Panc1 (cell line): Measurements from ENCODE around the gene C1S. TPM values are rescaled to one million over a fixed set of nuclear protein-coding genes. Genes with fewer than 3 reads are reported as not detected.

ENCODE experiments used
- ATAC-seq: fragments of 200-7000 bp; cut with Tn5 transposase; 2 replicates; pipeline ENCODE4 v1.9.1; 2020; ENCODE audit warnings: mild to moderate bottlenecking, moderate library complexity
- BruUV-seq: library from RNA; stranded (reverse); fragments of 400-500 nt; replicated peaks from 2 replicates; lab custom pipeline; 2021; lab: Mats Ljungman, UMichigan
- CTCF ChIA-PET: fragments of 300-600 bp; sonication (Branson Sonifier 250); formaldehyde crosslinking; loops from one replicate; lab custom pipeline; 2022; ENCODE audit warnings: antibody characterized with exemption; lab: Charles Lee
- POLR2A ChIA-PET: fragments of 300-600 bp; sonication (Branson Sonifier 250); formaldehyde crosslinking; loops from one replicate; lab custom pipeline; 2022; ENCODE audit warnings: antibody characterized with exemption; lab: Charles Lee
- DNase-seq: peaks from one replicate; pipeline ENCODE4 v3.0.0-alpha.2; 2010; ENCODE audit warnings: low read depth, low spot score
- H3K27ac ChIP-seq: 2 replicates; pipeline ENCODE4 v1.5.1; 2011; ENCODE audit warnings: mild to moderate bottlenecking, low read length, inconsistent platforms
- H3K27me3 ChIP-seq: fragments of 200-500 bp; sonication (Bioruptor generic); 2 replicates; pipeline ENCODE4 v1.6.0; 2014; ENCODE audit warnings: low read length, inconsistent platforms; ENCODE audit not compliant: control insufficient read depth, insufficient read depth
- H3K36me3 ChIP-seq: fragments of 200-500 bp; sonication (Bioruptor generic); 2 replicates; pipeline ENCODE4 v1.5.1; 2014; ENCODE audit warnings: inconsistent platforms, mild to moderate bottlenecking, low read length, moderate library complexity; ENCODE audit not compliant: control insufficient read depth, insufficient read depth
- H3K4me1 ChIP-seq: 2 replicates; pipeline ENCODE4 v1.5.1; 2011; ENCODE audit warnings: inconsistent platforms, mild to moderate bottlenecking, low read length, moderate library complexity; ENCODE audit not compliant: control insufficient read depth, insufficient read depth
- H3K4me3 ChIP-seq, 2 experiments: 2 replicates each; pipeline ENCODE4 v1.5.1; 2011 to 2012; ENCODE audit warnings: low read depth in 2 of 2, low read length in 2 of 2, mild to moderate bottlenecking in 2 of 2, inconsistent platforms in 1 of 2, moderate library complexity in 1 of 2
- H3K9me3 ChIP-seq: fragments of 200-500 bp; sonication (Bioruptor generic); 2 replicates; pipeline ENCODE4 v1.5.1; 2014; ENCODE audit warnings: low read depth, mild to moderate bottlenecking, inconsistent platforms, low read length, moderate library complexity; ENCODE audit not compliant: control insufficient read depth, insufficient read depth
- POLR2AphosphoS5 ChIP-seq: IDR thresholded peaks from 2 replicates; pipeline ENCODE4 v1.6.1; 2012; ENCODE audit warnings: mild to moderate bottlenecking, low read depth, low read length, moderate library complexity
- SIN3A ChIP-seq: IDR thresholded peaks from 2 replicates; pipeline ENCODE4 v1.6.1; 2012; ENCODE audit warnings: low read depth, mild to moderate bottlenecking, low read length, moderate library complexity, borderline replicate concordance; ENCODE audit not compliant: insufficient read depth
- TCF7L2 ChIP-seq: IDR thresholded peaks from 2 replicates; pipeline ENCODE4 v1.6.1; 2011; ENCODE audit warnings: mild to moderate bottlenecking, low read depth, low read length, inconsistent platforms
- in situ Hi-C: cut with HindIII; loops from 2 replicates; pipeline ENCODE4 v1.10.0; 2016; ENCODE audit warnings: low sequenced_read_pairs, low pct_unique_long_range_greater_than_20kb
- intact Hi-C: fragments of 100-400 bp; cut with micrococcal nuclease; formaldehyde crosslinking; loops from one replicate; pipeline ENCODE4 v1.10.0; 2022; ENCODE audit not compliant: unreplicated experiment
- total RNA-seq: library from RNA; stranded (reverse); gene quantifications from one replicate; pipeline ENCODE4 v1.2.1, GENCODE V29; 2021; ENCODE audit not compliant: unreplicated experiment
- TF ChIP-seq, protein P1 (sequence below): fragments of 450-650 bp; IDR thresholded peaks from 2 replicates; pipeline ENCODE4 v1.5.1; 2017; ENCODE audit warnings: mild to moderate bottlenecking
- TF ChIP-seq, protein P2 (sequence below), 2 experiments: IDR thresholded peaks; 2 replicates each; pipeline ENCODE4 v1.6.1; 2011 to 2012; ENCODE audit warnings: low read depth in 2 of 2, control low read depth in 1 of 2, low read length in 1 of 2, mild to moderate bottlenecking in 1 of 2, moderate library complexity in 1 of 2; ENCODE audit not compliant: insufficient read depth in 1 of 2

C1S gene
- total RNA-seq, 1 experiment from 2014 or later: 1.8 TPM

GRCh38 chr12:7117670-7118069 is 57.2 kb downstream of the C1S start:
- no peaks in the 10 kb centered on the region for H3K27me3 ChIP-seq
- no peaks in the 10 kb centered on the region for H3K9me3 ChIP-seq
- intact Hi-C loops: loop anchor here (10.0 kb wide), 1 partner anchor 173 kb away; the partner anchor contains the start of genes C12orf57 and RNU7-1
- ChIA-PET CTCF (no interaction called here), POLR2A (no interaction called here)
- H3K27ac ChIP-seq: no peak overlapping the region
- no peak for TF ChIP-seq SIN3A
- TF ChIP-seq TCF7L2: no peak
- no peak for TF ChIP-seq POLR2AphosphoS5
- TF ChIP-seq, protein P1, sequence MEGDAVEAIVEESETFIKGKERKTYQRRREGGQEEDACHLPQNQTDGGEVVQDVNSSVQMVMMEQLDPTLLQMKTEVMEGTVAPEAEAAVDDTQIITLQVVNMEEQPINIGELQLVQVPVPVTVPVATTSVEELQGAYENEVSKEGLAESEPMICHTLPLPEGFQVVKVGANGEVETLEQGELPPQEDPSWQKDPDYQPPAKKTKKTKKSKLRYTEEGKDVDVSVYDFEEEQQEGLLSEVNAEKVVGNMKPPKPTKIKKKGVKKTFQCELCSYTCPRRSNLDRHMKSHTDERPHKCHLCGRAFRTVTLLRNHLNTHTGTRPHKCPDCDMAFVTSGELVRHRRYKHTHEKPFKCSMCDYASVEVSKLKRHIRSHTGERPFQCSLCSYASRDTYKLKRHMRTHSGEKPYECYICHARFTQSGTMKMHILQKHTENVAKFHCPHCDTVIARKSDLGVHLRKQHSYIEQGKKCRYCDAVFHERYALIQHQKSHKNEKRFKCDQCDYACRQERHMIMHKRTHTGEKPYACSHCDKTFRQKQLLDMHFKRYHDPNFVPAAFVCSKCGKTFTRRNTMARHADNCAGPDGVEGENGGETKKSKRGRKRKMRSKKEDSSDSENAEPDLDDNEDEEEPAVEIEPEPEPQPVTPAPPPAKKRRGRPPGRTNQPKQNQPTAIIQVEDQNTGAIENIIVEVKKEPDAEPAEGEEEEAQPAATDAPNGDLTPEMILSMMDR: no peak
- TF ChIP-seq, protein P2, sequence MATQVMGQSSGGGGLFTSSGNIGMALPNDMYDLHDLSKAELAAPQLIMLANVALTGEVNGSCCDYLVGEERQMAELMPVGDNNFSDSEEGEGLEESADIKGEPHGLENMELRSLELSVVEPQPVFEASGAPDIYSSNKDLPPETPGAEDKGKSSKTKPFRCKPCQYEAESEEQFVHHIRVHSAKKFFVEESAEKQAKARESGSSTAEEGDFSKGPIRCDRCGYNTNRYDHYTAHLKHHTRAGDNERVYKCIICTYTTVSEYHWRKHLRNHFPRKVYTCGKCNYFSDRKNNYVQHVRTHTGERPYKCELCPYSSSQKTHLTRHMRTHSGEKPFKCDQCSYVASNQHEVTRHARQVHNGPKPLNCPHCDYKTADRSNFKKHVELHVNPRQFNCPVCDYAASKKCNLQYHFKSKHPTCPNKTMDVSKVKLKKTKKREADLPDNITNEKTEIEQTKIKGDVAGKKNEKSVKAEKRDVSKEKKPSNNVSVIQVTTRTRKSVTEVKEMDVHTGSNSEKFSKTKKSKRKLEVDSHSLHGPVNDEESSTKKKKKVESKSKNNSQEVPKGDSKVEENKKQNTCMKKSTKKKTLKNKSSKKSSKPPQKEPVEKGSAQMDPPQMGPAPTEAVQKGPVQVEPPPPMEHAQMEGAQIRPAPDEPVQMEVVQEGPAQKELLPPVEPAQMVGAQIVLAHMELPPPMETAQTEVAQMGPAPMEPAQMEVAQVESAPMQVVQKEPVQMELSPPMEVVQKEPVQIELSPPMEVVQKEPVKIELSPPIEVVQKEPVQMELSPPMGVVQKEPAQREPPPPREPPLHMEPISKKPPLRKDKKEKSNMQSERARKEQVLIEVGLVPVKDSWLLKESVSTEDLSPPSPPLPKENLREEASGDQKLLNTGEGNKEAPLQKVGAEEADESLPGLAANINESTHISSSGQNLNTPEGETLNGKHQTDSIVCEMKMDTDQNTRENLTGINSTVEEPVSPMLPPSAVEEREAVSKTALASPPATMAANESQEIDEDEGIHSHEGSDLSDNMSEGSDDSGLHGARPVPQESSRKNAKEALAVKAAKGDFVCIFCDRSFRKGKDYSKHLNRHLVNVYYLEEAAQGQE (IDR thresholded peaks at IDR 0.05; ENCODE audit: insufficient read depth in 1 of 2, low read depth in 2 of 2, low read length in 1 of 2): no peak
- ATAC-seq: no peak
- in situ Hi-C loops: no loop called here
- no peaks in the 10 kb centered on the region for H3K36me3 ChIP-seq
- H3K4me1 ChIP-seq: no peaks in the 10 kb centered on the region
- no peak overlapping the region for H3K4me3 ChIP-seq
- DNase-seq: no peak
- no TSS peak for BruUV-seq

DNA sequence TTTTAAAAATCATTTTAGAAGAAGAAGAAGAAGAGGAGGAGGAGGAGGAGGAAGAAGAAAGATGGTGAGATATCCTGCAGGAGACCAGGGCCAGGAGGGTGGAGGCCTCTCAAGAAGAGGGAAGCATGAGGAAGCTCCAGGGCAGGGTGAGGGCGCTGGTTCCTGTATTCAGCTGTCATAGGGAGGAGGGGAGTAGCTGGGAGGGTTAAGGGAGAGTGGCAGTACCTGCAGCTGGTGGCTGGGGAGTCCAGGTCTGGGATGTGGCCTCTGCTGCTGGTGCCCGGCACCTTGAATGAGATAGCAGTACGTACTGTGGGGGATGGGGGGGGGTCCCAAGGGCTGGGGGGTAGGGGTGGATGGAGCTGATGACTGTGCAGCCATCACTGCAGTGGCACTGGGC is 58.4 kb downstream of the C1S start:
- TF ChIP-seq, protein P2 (IDR thresholded peaks at IDR 0.05; ENCODE audit: insufficient read depth in 1 of 2, low read depth in 2 of 2, low read length in 1 of 2): no peak
- TF ChIP-seq TCF7L2: no peak
- intact Hi-C loops: loop anchor here (10.0 kb wide), 1 partner anchor 174 kb away; the partner anchor contains the start of genes C12orf57 and RNU7-1
- DNase-seq (no peak), ATAC-seq (no peak)
- no TSS peak for BruUV-seq
- POLR2A ChIA-PET: no interaction called here
- Histone ChIP-seq H3K4me1 (no peaks in the 10 kb centered on the region), H3K27me3 (no peaks in the 10 kb centered on the region), H3K36me3 (no peaks in the 10 kb centered on the region), H3K27ac (no peak overlapping the region), H3K9me3 (no peaks in the 10 kb centered on the region), H3K4me3 (no peak overlapping the region)
- in situ Hi-C loops: no loop called here
- CTCF ChIA-PET: interaction anchor here (0.7 kb wide), 1 partner anchor 22 kb away, joined by 4 read pairs; no protein-coding TSS in a partner anchor
